GM18507 (cell line): Measurements from ENCODE around the gene GPX2.
"Not testable (repeated sequence)": the region's sequence is repeated elsewhere in the genome, so short reads cannot be mapped to it uniquely, and the experiment has no call there.

Experiments used
- DNase-seq: peaks from one replicate; pipeline ENCODE4 v3.0.0; 2011; ENCODE audit warnings: low read depth; ENCODE audit not compliant: insufficient read length; ENCODE audit errors: extremely low spot score
- FAIRE-seq: peaks from 2 replicates; lab custom pipeline; 2011; peaks lifted over from hg19 to GRCh38; lab: Jason Lieb, UNC

Gene GPX2

DNA sequence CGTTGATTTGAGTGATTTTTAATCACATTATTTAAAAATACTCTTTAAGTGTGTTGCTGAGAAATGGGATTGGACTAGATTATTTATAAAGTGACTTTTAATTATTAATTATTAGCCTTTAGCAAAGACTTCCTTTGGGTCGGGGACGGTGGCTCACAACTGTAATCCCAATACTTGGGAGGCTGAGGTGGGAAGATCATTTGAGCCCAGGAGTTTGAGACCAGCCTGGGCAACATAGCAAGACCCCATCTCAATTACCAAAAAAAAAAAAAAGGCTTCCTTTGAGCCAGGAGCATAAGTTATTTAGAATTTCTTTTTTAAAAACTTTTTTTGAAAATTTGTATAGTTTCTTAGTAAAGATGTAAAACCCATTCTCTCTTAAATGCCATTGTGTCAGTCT, 19.5 kb downstream of the GPX2 start:
- DNase-seq (no peak), FAIRE-seq (no peak)

- DNase-seq (no peak), FAIRE-seq (no peak)
Observed at GRCh38 chr14:64920465-64920864, 22.1 kb downstream of the GPX2 start.

GRCh38 chr14:64919618-64920017, 22.9 kb downstream of the GPX2 start:
- DNase-seq, result no peak
- no peak for FAIRE-seq

DNA sequence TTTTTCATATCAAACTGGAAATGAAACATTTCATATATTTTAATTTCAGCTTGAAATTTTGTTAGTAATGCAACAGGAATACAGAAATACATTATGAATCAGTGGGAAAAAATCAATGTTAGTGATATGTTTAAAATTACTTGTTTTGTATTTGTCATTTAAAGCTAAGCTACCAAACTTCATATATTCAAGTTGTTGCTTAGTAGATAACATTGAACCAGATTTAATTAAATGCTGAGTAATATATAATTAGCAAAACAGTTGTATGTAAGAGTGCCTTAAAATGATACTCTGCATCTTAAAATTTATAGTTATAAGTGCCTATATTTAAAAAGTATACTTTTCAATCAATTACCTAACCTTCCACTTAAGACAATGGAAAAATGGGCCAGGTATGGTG, 23.3 kb downstream of the GPX2 start:
- DNase-seq (no peak), FAIRE-seq (no peak)

- FAIRE-seq (no peak), DNase-seq (no peak)
Observed at GRCh38 chr14:64918216-64918615, 24.3 kb downstream of the GPX2 start.

- FAIRE-seq, result no peak
- DNase-seq, result no peak
Observed at GRCh38 chr14:64915797-64916196, 26.7 kb downstream of the GPX2 start.

GRCh38 chr14:64915029-64915424, 27.5 kb downstream of the GPX2 start:
- no peak for FAIRE-seq

DNA sequence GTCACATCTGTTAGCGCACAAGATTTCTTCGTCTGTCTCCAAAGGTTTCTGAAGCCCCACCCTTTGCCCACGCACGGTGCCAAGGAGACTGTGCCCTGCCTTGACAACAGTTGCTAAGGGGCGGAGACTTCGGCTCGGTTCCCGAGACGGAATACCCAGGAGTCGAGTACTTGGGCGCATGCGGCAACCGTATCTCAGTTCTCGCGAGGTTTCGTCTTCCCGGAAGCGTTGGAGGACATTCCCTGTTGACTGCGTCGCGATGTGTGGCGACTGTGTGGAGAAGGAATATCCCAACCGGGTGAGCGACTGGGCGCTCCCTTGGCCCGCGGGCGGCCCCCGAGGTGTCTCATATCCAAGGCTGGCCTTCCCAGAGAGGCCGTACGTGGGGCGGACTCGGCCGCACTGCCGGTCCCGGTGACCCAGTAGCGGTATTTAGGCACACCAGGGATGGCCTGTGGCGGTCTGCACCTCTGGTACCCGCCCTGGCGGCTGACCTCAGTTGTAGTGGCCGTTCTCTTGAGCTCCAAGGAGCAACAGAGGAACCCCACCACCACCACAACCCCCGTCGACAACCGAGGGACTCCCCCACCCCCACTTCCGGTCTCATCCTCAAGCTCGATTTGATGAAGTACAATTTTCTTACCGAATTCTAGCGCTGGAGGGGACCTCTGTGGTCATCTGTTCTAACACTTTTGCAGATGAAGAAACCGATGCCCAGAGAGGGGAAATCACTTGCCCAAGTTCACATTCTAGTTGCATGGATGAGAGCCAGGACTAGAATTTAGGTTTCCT, 28.1 kb downstream of the GPX2 start, which contains the start of gene CHURC1:
Gene CHURC1 (plus strand): TSS at position 219 of the 792 bp plus-strand sequence. CDS start 41 bp downstream, at position 260.
- FAIRE-seq, result peak; percentile 95
- peak; percentile 73 for DNase-seq

More at GRCh38 chr14:64915029-64915424, 27.5 kb downstream of the GPX2 start:
- DNase-seq, result no peak

DNA sequence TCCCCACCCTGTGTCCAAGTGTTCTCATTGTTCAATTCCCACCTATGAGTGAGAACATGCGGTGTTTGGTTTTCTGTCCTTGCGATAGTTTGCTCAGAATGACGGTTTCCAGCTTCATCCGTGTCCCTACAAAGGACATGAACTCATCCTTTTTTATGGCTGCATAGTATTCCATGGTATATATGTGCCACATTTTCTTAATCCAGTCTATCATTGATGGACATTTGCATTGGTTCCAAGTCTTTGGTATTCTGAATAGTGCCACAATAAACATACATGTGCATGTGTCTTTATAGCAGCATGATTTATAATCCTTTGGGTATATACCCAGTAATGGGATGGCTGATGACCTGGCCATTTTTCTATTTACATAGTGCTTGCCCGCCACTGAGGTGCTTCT, 29.1 kb downstream of the GPX2 start:
- not testable (repeated sequence) for DNase-seq, FAIRE-seq

DNA sequence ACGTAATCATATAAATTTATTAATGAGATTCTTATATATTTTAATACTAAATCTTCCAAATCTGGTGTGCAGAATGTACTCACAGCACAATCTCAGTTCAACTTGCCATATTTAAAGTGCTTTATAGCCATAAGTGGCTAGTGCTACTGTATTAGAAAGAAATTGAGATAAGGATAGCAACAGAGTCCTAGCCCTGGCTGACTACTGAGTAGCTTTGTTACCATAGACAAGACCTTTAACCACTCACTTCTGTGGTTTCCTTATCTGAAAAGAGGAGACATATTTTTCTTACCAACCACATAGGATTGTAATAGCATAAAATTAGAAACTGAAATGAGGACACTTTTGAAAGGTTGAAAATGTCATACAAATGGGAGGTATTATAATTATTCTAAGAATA, 30.3 kb downstream of the GPX2 start:
- no peak for FAIRE-seq
- no peak for DNase-seq

- FAIRE-seq, result no peak
- no peak for DNase-seq
Observed at GRCh38 chr14:64910847-64911495, 31.6 kb downstream of the GPX2 start.

DNA sequence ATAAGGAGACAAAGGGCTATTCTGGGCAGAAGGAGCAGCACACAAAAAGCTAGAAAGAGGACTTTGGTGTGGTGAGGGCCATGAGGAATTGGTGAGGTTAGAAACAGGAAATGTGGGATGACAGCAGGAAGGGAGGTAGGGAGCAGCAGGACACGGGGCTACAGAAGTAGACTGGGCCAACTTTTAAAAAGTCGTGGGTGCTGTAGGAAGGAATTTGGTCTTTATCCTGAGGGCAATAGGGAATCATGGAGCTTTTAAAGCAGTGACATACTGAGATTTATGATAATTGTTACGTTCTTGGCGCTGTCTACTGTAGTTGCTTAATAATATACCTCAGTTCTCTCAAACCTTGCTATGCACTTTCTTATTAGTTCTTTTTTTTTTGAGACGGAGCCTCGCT, 36.5 kb downstream of the GPX2 start:
- DNase-seq (no peak), FAIRE-seq (no peak)

GRCh38 chr14:64899958-64900357, 42.6 kb downstream of the GPX2 start:
- FAIRE-seq (no peak), DNase-seq (no peak)

DNA sequence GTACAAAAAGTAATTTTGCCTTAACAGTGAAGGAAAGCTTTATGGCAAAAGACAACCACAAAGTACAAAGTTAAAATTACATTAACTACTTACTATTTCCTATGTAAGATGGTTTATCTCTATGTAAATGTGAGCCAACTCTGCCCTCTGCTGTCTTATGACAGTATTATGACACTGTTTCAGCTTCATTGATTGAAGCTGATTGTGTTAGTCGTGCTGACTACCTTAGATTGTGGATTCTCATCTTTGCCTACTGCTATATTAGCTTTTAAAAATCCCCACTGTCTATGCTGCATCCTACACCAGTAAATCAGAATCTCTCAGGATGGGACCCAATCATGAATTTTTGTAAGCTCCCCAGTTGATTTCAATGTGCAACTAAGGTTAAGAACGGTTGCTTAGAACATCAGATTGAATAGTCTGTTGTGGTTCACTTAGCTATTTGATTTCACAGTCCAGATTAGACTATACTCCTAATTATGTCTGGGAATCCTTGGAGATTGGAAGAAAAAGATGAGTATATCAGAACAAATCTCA, 50.6 kb downstream of the GPX2 start:
- no peak for DNase-seq
- peak; percentile 77 for FAIRE-seq

DNA sequence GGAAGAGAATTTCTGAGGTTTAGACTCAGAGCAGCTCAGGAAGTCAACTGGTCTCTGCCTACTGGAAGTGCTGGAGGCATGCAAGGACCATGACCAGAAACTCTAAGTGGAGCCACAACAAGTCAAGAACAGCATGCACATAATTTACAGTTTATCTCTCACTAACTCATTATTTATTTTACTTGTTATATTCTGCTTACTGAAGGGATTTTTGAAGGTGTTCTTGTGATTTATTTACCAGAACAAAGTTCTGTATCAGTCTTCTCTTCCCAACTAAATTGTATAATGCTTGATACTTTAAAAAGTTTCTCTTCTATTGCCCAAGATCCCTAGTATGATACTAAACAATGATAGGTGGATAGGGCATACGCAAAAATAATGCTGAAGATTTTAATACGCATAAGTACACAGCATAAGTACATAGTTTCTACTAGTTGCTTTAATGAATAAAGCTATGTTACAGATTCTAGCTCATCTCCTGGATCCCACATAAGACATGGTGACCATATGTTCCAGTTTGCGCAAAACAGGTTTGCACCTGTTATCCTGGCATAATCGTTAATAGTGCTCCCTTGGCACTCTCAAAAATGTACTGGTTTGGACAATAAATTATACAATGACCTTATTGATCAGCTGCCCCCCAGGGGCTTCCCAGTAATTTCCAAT, 51.2 kb downstream of the GPX2 start:
- DNase-seq (no peak), FAIRE-seq (no peak)

- FAIRE-seq (no peak), DNase-seq (no peak)
Observed at GRCh38 chr14:64889352-64889751, 53.2 kb downstream of the GPX2 start.
